Measurements from ENCODE around the gene WDCP.
"Not testable (repeated sequence)": the region's sequence is repeated elsewhere in the genome, so short reads cannot be mapped to it uniquely, and the experiment has no call there.

Gene WDCP, protein sequence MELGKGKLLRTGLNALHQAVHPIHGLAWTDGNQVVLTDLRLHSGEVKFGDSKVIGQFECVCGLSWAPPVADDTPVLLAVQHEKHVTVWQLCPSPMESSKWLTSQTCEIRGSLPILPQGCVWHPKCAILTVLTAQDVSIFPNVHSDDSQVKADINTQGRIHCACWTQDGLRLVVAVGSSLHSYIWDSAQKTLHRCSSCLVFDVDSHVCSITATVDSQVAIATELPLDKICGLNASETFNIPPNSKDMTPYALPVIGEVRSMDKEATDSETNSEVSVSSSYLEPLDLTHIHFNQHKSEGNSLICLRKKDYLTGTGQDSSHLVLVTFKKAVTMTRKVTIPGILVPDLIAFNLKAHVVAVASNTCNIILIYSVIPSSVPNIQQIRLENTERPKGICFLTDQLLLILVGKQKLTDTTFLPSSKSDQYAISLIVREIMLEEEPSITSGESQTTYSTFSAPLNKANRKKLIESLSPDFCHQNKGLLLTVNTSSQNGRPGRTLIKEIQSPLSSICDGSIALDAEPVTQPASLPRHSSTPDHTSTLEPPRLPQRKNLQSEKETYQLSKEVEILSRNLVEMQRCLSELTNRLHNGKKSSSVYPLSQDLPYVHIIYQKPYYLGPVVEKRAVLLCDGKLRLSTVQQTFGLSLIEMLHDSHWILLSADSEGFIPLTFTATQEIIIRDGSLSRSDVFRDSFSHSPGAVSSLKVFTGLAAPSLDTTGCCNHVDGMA

DNA sequence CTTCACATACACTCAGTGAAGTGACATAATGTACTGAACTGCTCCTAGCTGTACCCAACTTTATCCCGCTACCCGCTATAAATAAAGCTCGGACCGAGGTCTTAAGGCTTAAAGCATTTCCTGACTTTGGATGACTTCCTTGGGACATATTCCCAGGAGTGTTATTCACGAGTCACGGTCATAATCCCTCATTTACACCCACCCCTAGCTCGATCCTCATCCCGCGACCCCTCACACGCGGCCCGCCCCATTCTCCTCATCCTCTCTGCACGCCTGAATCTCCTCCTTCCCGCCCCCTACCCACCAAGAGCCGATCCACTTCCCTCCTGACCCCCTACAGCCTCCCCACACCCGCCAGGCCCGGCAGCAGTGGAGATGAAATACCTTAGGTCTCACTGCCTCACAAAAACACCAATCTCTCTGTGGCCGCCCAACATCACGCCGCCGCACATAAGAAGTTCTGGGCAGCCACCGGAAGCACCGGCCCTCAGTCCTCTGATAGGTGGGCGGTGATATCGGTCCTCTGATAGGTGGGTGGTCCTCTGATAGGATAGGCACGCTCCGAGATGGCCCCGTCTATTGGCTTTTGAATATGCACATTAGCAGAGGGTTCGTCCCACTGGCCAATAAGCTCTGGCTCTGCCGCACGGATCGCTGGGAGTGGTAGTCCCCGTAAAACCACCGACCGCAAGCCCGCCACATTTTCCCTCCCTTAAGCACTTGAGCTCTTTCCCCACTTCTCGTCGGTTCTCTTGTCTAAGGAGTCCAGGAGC, at the start of gene WDCP:
Gene WDCP (minus strand): TSS at position 462 of the 773 bp plus-strand sequence. CDS start 7,897 bp downstream, outside the sequence.
- peak; percentile 100 for DNase-seq

DNA sequence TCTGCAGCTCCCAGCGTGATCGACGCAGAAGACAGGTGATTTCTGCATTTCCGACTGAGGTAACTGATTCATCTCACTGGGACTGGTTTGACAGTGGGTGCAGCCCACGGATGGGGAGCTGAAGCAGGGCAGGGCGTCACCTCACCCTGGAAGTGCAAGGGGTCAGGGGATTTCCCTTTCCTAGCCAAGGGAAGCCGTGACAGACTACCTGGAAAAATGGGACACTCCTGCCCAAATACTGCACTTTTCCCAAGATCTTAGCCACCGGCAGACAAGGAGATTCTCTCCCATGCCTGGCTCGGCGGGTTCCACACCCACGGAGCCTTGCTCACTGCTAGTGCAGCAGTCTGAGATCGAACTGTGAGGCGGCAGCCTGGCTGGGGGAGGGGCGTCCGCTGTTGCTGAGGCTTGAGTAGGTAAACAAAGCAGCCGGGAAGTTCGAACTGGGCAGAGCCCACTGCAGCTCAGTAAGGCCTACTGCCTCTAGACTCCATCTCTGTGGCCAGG, 48.0 kb upstream of the WDCP start:
- DNase-seq: not testable (repeated sequence)

DNA sequence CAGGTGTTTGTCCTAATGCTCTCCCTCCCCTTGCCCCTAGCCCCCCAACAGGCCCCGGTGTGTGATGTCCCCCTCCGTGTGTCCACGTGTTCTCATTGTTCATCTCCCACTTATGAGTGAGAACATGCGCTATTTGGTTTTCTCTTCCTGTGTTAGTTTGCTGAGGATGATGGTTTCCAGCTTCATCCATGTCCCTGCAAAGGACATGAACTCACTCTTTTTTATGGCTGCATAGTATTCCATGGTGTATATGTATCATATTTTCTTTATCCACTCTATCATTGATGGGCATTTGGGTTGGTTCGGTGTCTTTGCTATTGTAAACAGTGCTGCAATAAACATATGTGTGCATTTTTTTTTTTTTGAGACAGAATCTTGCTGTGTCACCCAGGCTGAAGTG, 46.1 kb upstream of the WDCP start:
- DNase-seq: not testable (repeated sequence)

DNA sequence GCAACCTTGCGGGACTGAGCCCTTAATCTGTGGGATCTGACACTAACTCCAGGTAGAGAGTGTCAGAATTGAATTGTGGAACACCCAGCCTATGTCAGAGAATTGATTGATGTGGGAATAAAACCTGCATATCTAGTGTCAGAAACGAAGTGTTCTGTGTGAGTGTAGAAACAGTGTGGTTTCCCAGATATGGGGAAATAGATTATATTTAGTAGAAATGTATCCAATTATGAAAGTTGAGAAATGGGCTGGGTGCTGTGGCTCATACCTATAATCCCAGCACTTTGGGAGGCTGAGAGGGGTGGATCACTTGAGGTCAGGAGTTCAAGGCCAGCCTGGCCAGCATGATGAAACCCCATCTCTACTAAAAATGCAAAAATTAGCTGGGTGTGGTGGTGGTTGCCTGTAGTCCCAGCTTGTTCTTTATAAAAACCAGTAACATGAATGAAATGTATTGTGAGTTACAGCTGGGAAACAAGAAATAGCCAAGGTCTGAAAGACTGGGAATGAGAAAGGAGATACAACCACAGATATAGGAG, 41.7 kb upstream of the WDCP start:
- no peak for DNase-seq

DNA sequence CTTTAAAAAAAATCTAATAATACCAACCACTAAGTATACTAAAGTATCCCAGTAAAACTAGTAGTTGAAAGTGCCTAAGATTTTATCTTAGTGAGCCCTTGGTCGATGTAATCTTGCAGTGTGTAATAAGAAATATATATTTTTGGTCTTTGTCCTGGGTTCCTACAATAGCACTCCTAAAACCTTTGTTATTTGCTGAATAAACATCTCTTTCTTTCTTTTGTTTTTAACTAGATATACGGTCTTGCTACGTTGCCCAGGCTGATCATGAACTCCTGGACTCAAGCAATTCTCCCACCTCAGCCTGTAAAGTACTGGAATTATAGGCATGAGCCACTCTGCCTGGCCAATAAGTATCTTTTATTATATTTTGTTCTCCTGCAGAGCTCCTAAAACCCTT, 39.8 kb upstream of the WDCP start:
- DNase-seq: no peak

DNA sequence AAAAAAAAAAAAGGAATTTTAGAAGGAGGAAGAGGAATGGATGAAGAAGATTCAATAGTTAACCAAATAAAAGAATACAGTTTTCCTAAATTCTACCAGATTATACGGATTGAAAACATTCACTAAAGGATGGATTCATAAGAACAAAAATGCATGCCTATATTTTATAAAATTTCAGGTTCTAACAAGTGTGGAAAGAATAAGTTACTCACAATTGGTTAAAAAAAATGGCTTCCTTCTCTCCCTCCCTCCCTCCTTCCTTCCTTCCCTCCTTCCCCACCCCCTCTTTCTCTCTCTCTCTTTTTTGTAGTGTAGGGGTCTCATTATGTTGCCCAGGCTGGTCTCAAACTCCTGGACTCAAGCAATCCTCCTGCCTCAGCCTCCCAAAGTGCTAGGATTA, 39.0 kb upstream of the WDCP start:
- no peak for DNase-seq

DNA sequence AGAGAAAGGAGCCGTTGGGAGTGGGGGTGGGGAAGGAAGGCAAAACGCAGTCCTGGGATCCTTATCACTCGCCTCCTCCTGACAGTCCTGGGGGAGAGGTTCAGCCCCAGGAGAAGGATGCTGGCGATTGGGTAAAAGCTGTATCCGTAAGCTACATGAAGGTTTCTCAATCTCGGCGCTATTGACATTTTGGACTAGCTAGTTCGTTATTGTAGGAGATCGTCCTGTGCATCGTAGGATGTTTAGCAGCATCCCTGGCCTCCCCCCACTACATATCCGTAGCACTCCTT, 38.0 kb upstream of the WDCP start:
- DNase-seq: no peak

DNA sequence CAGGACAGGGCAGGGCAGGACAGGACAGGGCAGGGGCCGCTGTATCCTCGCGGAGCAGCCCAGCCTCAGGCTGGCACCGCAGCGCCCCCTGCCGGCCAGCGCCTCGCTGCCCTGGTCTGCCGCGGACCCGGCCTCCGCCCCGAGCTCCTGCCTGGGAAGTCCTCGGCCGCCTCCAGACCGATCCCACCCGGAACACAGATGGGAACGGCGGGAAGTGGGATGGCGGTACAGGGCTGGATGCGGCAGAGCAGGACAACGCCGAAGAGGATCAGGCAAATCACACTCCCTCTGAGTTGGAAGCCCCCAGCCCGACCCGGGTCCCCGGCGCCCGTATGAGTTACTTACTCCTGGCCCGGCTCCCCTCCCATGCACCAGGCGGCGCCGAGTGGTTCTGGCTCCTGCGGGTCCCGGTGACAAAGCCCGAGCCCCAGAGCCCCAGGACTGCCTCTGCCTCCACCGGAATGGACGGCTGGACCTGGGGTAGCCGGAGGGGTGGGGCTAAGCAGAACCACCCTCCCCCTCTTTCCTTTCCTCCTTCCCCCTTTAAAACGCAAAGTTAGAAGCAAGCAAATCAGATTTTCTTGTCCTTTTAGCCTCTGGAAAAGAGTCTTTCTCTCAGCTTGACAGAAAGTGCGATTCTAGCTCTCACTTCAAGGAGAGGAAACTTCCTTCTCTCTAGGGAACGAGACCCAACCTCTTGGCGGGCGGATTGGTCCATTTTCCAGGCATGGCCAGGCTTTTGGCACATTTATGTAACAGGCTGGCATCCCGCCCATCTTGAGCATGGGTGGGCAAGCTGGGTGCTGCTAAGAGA, 37.4 kb upstream of the WDCP start, which contains the start of gene TP53I3:
Gene TP53I3 (minus strand): TSS at position 449 of the 814 bp plus-strand sequence. CDS start 508 bp downstream, outside the sequence.
- DNase-seq: peak; percentile 87

DNA sequence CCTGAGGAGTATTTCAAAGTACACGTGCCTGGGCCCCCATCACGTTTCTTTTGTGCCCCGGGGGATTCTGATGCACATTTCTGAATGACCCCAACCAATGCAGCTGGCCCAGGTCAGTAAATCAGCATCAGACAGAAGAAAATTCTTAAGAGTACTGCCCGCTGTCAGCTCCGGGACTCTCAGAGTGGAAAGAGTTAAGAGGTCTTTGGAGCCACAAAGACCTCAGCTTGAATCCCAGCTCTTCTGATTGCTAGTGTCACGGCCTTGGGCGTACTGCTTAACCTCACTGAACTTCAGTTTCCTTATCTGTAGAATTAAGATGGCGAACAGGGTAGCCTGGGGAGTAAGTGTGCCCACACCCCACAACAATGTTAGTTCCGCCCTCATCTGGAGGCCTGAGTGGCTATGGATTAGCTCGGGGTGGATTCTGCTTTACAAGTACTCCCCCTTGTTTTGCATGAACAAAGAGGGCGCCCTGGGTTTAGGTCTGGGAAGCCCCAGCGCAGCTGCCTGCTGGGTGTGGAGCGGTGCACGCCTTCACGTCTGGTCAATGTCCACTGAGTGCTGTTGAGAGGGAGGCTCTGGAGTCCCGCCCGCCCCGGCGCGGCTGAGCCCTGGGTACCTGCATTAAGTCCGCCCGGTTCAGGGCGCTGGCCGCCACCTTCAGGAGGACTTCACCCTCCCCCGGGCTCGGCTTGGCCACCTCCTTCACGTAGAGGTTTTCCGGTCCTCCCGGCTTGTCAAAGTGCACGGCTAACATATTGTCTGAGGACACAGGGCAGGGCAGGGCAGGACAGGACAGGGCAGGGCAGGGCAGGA, 36.6 kb upstream of the WDCP start:
- peak; percentile 79 for DNase-seq

DNA sequence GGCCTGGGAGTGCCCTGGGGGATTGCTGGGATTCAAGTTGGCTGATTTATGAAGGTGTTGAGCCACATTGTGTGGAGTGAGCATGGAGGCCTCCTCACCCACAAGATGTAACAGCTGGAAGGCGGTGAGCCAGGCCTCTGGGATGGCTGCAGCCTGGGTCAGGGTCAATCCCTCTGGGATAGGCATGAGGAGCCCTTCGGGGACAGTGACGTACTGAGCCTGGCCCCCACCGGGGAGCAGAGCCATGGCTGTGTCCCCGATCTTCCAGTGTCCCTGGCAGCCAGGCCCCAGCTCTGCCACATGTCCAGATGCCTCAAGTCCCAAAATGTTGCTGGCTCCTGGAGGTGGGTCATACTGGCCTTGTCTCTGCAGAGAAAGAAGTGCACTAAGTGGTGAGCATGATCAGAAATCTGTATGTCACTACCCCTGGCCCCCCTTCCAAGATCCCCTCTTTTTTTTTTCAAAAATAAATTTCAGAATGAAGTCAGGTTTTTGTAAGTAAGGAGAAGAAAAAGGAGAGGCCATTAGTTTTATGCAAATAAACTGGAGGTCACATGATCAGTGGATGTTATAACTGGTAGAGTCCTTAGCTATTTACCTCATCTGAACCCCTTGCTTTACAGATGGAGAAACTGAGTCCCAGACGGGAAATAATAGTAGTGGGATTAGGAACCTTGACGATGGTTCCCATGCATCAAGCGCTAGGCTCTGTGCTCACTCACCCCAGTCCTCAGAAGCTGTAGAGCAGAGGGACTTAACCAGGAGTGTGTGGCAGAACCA, 35.8 kb upstream of the WDCP start:
- no peak for DNase-seq

DNA sequence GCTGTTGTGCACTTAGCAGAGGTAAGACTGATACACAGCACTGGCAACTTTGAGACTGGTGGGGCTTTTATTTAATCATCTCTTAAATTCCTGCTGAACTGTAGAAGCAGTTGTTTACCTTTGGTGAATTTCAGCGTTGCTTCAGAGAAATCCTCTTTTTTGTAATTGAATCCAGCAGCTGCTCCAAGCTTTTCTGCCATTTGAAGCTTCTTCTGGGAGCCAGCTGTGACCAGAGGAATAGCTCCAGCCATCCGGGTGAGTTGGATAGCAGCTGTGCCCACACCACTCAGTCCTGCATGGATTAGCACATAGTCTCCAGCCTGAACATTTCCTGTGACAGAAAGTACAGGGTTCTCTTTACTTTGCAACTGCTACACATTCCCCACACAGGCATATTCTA, 33.5 kb upstream of the WDCP start:
- peak; percentile 21 for DNase-seq

DNA sequence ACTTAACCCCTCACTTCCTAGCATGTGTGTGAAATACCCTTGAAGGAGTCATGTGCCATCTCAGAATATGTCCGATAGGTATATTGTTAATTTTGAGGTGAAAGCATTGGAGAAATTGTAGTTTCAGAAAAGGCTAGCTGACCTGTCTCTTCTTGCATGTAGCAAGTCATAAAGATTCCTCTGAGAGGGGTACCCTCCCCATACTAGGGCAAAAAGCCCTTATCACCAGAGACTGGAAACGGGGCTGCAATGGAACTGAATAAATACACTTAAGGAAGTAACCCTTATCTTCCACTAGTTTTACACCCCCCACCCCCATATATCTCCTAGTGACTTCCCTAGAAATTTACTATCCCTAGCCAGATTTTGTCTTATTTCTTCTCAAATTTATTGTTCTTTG, 30.7 kb upstream of the WDCP start:
- no peak for DNase-seq

DNA sequence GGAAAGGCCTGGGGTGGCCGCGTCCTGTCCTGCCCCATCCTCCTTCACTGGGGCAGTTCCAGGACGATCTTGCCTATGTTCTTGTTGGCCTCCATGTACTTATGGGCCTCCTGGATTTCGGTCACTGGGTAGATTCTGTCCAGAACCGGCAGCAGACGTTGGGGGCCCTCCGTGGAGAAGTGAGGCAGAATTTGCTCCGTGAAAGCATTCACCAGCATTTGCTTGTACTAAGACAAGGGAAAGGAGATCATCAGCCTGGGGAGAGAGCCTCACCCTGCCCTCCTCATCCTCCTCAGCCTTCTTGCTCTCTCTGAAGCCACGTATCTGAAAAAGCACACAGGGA, 30.3 kb upstream of the WDCP start:
- no peak for DNase-seq

DNA sequence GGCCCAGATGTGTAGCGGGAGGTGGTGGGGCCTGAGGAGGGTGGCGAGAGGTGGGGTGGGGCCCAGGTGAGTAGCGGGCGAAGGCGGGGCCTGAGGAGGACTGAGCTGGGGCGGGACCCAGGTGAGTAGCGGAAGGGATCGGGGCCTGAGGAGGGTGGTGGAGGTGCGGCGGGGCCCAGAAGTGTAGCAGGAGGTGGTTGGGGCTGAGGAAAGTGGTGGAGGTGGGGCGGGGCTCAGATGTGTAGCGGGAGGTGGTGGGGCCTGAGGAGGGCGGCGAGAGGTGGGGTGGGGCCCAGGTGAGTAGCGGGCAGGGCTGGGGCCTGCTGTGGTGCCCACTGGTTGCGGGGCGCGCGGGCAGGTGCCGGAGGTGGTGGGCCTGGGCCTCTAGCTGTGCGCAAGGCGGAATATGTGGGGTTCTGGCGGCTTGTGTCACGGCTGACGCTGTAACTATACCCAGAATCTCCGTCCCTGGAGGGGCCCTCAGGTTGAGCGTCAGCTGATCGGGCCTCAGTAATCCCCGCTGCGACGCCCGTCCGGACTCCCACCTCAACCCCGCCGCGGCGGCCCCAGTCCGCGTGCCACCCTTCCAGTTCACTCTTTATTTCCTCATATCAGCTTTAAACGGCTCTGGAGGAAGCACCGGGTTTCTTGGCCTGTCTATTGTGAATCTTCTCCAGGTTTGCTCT, 29.8 kb upstream of the WDCP start:
- DNase-seq: peak; percentile 53

DNA sequence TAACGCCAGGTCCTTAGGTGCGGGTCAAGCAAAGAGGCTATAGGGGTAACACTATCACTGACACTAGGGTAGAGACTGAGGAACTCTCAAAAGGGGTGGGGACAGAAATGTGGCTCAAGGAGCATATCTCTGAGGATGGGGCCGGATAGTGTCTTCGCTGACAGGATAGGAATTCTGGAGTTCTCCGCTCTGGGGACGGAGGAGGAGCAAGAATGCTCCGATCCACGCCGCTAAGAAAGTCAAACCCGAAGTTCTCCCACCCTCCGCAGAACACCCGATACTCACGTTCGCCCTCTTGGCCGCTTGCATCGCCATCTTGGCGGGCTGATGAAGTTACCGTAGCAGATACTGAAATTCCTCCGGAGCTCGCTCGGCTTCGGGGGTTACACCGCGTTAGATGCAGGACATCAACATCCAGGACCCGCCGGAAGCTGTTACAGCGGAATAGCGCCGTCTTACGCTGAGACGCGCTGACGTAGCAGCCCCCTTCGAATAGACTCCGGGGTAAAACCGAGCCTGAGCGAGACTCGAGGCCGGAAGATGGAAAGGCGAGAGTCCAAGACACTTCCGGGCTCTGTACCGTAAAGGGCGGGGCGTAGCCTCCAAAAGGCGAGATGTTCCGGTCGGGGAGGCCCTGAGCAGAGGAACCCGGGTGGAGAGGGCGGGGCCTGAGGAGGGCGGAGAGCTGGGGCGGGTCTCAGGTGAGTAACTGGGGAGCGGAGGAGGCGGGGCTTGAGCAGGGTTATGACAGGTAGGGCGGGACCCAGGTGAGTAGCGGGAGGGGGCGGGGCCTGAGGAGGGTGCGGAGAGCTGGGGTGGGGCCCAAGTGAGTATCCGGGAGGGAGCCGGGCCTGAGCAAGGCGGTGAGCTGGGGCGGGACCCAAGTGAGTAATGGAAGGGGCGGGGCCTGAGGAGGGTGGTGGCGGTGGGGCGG, 29.0 kb upstream of the WDCP start, which contains the start of gene SF3B6:
Gene SF3B6 (minus strand): TSS at position 412 of the 934 bp plus-strand sequence. CDS start 97 bp downstream, at position 315.
- DNase-seq: peak; percentile 100

DNA sequence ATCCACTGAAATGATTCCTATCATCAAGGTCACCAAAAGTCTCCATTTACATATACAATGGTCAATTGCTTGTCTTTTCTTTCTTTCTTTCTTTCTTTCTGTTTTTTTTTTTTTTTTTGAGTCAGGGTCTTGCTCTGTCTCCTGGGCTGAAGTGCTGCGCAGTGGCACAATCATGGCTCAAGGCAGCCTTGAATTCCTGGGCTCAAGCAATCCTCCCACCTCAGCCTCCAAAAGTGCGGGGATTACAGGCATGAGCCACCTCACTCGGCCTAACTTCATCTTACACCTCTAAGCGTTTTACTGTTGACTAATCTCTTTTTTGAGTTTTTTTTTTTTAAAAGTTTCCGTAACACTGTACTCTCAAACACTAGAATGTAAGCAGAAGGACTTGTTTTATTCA, 28.1 kb upstream of the WDCP start:
- no peak for DNase-seq

DNA sequence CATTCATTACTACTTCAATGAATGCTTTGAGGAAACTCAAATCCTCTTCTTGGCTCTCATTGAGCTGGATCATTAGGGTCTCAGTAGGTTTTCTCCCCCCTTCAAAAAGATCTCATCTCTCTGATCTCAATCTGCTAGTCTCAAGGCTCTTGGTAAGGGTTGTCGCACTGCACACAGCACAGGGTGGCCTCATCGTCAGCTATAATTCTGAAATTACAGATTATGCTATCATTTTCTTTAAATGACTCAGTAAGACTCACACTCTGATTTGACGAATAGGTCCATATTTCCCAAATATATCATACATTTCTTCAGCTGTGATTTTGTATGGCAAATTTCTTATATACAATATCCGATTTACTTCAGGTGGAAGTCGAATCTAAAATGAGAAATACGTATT, 26.6 kb upstream of the WDCP start:
- no peak for DNase-seq

DNA sequence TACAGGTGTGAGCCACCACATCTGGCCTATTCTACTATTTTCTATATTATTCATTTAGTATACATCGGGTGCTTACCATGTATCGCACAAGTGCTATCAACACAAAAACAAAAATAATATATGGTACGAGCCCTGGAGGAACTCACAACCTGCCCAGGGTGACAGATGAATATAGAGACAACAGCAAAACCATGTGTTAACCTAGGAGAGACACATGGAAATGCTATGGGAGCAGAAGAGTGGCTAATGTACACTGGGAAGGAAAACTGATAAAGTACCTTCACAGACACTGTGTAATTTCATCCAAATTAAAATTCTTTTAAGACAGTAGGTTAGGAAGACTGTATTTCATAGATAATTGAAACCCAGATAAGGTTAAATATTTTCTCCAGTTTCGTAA, 25.1 kb upstream of the WDCP start:
- DNase-seq: no peak

DNA sequence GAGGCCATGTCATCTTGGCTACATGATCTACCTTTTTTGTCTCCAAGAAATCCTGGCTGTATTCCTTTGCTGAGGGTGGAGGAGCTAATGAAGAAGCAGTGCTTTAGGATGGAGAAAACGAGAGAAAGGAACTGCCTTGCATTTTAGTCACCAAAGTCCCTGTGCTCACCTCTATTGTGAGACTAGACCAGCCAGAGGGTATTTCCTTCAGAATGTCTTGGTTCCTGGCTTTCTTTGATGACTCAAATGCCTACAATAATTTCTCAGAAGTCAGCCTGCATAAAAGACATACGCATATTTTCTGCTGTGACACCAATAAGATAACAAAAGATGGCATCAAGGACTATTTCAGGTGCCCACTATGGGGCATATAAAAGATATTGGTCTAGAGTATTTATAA, 18.1 kb upstream of the WDCP start:
- DNase-seq: no peak
